ENCODE measurements around the gene CLCF1.

The CLCF1 gene

DNA sequence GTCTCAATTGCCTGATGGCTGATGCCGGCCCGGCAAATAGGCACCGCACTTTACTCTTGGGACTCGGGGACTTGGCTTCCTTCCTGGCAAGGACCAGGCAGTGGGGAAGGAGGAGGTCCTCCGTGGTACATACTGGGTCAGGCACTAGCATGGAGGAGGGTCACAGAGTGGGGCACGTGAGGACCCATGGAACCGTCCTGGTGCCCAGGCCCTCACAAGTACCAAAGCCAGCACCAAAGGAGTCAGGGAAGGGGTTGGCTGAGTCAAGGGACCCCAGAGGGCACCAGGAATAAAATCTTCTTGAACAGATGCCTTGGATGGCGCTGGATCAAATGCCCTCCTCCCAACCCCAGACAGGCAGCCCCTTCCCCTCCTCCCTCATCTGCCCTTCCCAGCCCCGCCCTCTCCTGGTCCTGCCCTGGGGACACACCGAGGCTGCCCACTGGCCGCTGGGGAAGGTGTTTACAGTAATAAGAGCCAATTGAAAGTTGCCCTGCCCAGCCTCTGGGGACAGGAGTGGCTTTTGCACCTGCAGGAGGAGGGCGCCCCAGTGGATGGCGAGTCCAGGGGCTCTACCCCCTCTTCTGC lies 36.5 kb upstream of the CLCF1 start:
- peak overlapping the region; percentile 99 for H3K9ac ChIP-seq (ENCODE audit: low read depth, low read length, poor library complexity, severe bottlenecking)
- peaks cover 26% of the 10 kb centered on the region for H3F3A ChIP-seq (ENCODE audit: low read depth)
- H3K27me3 ChIP-seq (ENCODE audit: insufficient read depth, low read length, poor library complexity, severe bottlenecking), result no peaks in the 10 kb centered on the region
- peak overlapping the region; percentile 89 for H3K4me3 ChIP-seq (ENCODE audit: low read length, poor library complexity, severe bottlenecking)
- TF ChIP-seq EZH2phosphoT487 (IDR thresholded peaks at IDR 0.05; ENCODE audit: borderline replicate concordance), result no peak
- TF ChIP-seq, protein P1, sequence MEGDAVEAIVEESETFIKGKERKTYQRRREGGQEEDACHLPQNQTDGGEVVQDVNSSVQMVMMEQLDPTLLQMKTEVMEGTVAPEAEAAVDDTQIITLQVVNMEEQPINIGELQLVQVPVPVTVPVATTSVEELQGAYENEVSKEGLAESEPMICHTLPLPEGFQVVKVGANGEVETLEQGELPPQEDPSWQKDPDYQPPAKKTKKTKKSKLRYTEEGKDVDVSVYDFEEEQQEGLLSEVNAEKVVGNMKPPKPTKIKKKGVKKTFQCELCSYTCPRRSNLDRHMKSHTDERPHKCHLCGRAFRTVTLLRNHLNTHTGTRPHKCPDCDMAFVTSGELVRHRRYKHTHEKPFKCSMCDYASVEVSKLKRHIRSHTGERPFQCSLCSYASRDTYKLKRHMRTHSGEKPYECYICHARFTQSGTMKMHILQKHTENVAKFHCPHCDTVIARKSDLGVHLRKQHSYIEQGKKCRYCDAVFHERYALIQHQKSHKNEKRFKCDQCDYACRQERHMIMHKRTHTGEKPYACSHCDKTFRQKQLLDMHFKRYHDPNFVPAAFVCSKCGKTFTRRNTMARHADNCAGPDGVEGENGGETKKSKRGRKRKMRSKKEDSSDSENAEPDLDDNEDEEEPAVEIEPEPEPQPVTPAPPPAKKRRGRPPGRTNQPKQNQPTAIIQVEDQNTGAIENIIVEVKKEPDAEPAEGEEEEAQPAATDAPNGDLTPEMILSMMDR (conservative IDR thresholded peaks at IDR 0.05; ENCODE audit: low read length), result 0 out of 2 replicates have a peak, but pooled peaks have one; percentile 22
- peak overlapping the region; percentile 98 for H3K4me2 ChIP-seq (ENCODE audit: low read depth, low read length, poor library complexity, severe bottlenecking)
- H3K4me1 ChIP-seq (ENCODE audit: insufficient read depth, low read length, poor library complexity, severe bottlenecking), result peaks cover 72% of the 10 kb centered on the region
- H3K9me3 ChIP-seq (ENCODE audit: insufficient read depth, low read depth, low read length), result no peaks in the 10 kb centered on the region
- no peaks in the 10 kb centered on the region for H3K36me3 ChIP-seq (ENCODE audit: insufficient read depth, low read length)
- peaks cover 46% of the 10 kb centered on the region for H3K79me2 ChIP-seq (ENCODE audit: insufficient read depth, low read length)
- H2AFZ ChIP-seq (ENCODE audit: low read length), result no peak overlapping the region
- H3K9me2 ChIP-seq (replicated peaks; ENCODE audit: low read depth, low read length), result no peaks in the 10 kb centered on the region
- peaks cover 3% of the 10 kb centered on the region for H4K20me1 ChIP-seq (ENCODE audit: insufficient read depth, low read length, poor library complexity, severe bottlenecking)

DNA sequence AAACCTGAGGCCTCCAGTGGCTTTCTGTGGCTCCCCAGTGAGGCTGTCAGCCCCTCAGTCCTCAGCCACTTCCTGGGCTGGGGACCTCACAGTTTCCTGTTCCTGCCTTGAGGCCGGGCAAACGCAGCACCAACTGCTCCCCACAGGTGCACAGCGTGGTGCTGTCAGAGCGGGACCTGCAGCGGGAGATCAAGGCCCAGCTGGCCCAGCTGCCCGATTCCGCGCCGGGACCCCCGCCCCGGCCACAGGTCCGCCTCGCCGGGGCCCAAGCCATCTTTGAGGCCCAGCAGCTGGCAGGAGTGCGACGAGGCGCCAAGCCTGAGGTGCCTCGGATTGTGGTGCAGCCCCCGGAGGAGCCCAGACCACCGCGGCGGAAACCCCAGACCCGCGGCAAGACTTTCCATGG lies 35.9 kb upstream of the CLCF1 start:
- Histone ChIP-seq H2AFZ (ENCODE audit: low read length) (no peak overlapping the region), H3K79me2 (ENCODE audit: insufficient read depth, low read length) (peaks cover 52% of the 10 kb centered on the region), H3K27me3 (ENCODE audit: insufficient read depth, low read length, poor library complexity, severe bottlenecking) (no peaks in the 10 kb centered on the region), H3K36me3 (ENCODE audit: insufficient read depth, low read length) (no peaks in the 10 kb centered on the region), H3K9ac (ENCODE audit: low read depth, low read length, poor library complexity, severe bottlenecking) (peak overlapping the region; percentile 99), H3K4me3 (ENCODE audit: low read length, poor library complexity, severe bottlenecking) (peak overlapping the region; percentile 89), H3K4me1 (ENCODE audit: insufficient read depth, low read length, poor library complexity, severe bottlenecking) (peaks cover 77% of the 10 kb centered on the region), H3K9me3 (ENCODE audit: insufficient read depth, low read depth, low read length) (no peaks in the 10 kb centered on the region), H3F3A (ENCODE audit: low read depth) (peaks cover 26% of the 10 kb centered on the region), H3K9me2 (replicated peaks; ENCODE audit: low read depth, low read length) (no peaks in the 10 kb centered on the region), H4K20me1 (ENCODE audit: insufficient read depth, low read length, poor library complexity, severe bottlenecking) (peaks cover 7% of the 10 kb centered on the region), H3K4me2 (ENCODE audit: low read depth, low read length, poor library complexity, severe bottlenecking) (peak overlapping the region; percentile 98)
- TF ChIP-seq, protein P1 (conservative IDR thresholded peaks at IDR 0.05; ENCODE audit: low read length), result no peak
- TF ChIP-seq EZH2phosphoT487 (IDR thresholded peaks at IDR 0.05; ENCODE audit: borderline replicate concordance), result no peak

DNA sequence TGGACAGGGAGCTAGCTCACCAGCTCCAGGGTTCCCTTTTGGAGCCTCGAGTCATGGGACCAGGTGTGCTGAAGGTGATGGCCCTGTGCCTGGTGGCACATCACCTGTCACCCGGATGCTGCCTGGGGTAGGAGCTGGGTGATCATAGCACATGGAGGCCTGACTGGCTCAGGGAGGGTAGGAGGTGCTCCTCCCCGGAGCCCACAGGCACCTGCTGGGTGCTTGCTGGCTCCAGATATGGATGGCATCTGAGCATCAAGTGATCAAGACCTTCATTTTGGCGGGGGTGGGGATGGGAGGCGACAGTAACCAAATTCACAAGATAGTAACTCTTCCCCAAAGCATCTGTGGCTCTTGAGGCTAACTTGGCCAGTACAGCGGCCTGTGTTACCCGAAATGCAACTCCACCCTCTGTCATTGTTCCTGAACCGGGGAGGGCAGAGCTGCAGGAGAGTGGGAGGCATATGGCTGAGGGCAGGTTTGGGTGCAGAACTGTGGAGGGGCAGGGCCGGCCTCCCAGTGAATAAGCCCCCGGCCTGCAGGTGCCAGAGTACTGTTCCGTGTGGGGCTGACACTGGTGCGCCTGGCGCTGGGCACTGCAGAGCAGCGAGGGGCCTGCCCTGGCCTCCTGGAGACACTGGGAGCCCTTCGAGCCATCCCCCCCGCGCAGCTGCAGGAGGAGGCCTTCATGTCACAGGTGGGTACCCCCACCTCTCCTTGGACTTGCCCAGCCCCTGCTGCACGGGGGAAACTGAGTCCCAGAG lies 35.2 kb upstream of the CLCF1 start:
- H3K9me2 ChIP-seq (replicated peaks; ENCODE audit: low read depth, low read length), result no peaks in the 10 kb centered on the region
- peak overlapping the region; percentile 89 for H3K4me3 ChIP-seq (ENCODE audit: low read length, poor library complexity, severe bottlenecking)
- H3K4me1 ChIP-seq (ENCODE audit: insufficient read depth, low read length, poor library complexity, severe bottlenecking), result peaks cover 77% of the 10 kb centered on the region
- TF ChIP-seq, protein P1 (conservative IDR thresholded peaks at IDR 0.05; ENCODE audit: low read length), result no peak
- no peak for TF ChIP-seq EZH2phosphoT487 (IDR thresholded peaks at IDR 0.05; ENCODE audit: borderline replicate concordance)
- H3K36me3 ChIP-seq (ENCODE audit: insufficient read depth, low read length), result no peaks in the 10 kb centered on the region
- no peaks in the 10 kb centered on the region for H3K27me3 ChIP-seq (ENCODE audit: insufficient read depth, low read length, poor library complexity, severe bottlenecking)
- H3K9me3 ChIP-seq (ENCODE audit: insufficient read depth, low read depth, low read length), result no peaks in the 10 kb centered on the region
- no peak overlapping the region for H2AFZ ChIP-seq (ENCODE audit: low read length)
- peaks cover 26% of the 10 kb centered on the region for H3F3A ChIP-seq (ENCODE audit: low read depth)
- H4K20me1 ChIP-seq (ENCODE audit: insufficient read depth, low read length, poor library complexity, severe bottlenecking), result peaks cover 7% of the 10 kb centered on the region
- peak overlapping the region; percentile 99 for H3K9ac ChIP-seq (ENCODE audit: low read depth, low read length, poor library complexity, severe bottlenecking)
- peaks cover 59% of the 10 kb centered on the region for H3K79me2 ChIP-seq (ENCODE audit: insufficient read depth, low read length)
- peak overlapping the region; percentile 98 for H3K4me2 ChIP-seq (ENCODE audit: low read depth, low read length, poor library complexity, severe bottlenecking)
